Hepatocyte (in vitro differentiated cells): ENCODE data around the gene CDH26. TPM values are rescaled to one million over a fixed set of nuclear protein-coding genes. Genes with fewer than 3 reads are reported as not detected.

Source experiments
- DNase-seq: peaks from one replicate; pipeline ENCODE4 v3.0.0-alpha.2; 2016; ENCODE audit warnings: low spot score
- H2AFZ ChIP-seq: fragments of 200-600 bp; sonication (generic); 2 replicates; pipeline ENCODE4 v1.6.0; 2016; ENCODE audit warnings: antibody characterized with exemption, mild to moderate bottlenecking
- H3K27ac ChIP-seq: fragments of 200-600 bp; sonication (generic); 2 replicates; pipeline ENCODE4 v1.5.1; 2016; ENCODE audit warnings: mild to moderate bottlenecking
- H3K27me3 ChIP-seq: fragments of 200-600 bp; sonication (generic); 2 replicates; pipeline ENCODE4 v1.6.1; 2016
- H3K36me3 ChIP-seq: fragments of 200-600 bp; sonication (generic); replicated peaks from 2 replicates; pipeline ENCODE4 v1.5.1; 2016; ENCODE audit warnings: low read depth; ENCODE audit not compliant: insufficient read depth
- H3K4me1 ChIP-seq: fragments of 200-600 bp; sonication (generic); 2 replicates; pipeline ENCODE4 v1.5.1; 2016; ENCODE audit warnings: mild to moderate bottlenecking, moderate library complexity; ENCODE audit not compliant: insufficient read depth
- H3K4me2 ChIP-seq: fragments of 200-600 bp; sonication (generic); 2 replicates; pipeline ENCODE4 v1.6.0; 2016
- H3K4me3 ChIP-seq: fragments of 200-600 bp; sonication (generic); 2 replicates; pipeline ENCODE4 v1.5.1; 2016; ENCODE audit warnings: mild to moderate bottlenecking
- H3K79me2 ChIP-seq: fragments of 200-600 bp; sonication (generic); 2 replicates; pipeline ENCODE4 v1.6.0; 2017; ENCODE audit warnings: mild to moderate bottlenecking
- H3K9me2 ChIP-seq: fragments of 200-600 bp; sonication (generic); replicated peaks from 2 replicates; pipeline ENCODE4 v1.6.0; 2017; ENCODE audit warnings: mild to moderate bottlenecking; ENCODE audit not compliant: insufficient read depth
- H3K9me3 ChIP-seq: fragments of 200-600 bp; sonication (generic); 2 replicates; pipeline ENCODE4 v1.5.1; 2016; ENCODE audit warnings: low read depth, mild to moderate bottlenecking
- H4K20me1 ChIP-seq: fragments of 200-600 bp; sonication (generic); 2 replicates; pipeline ENCODE4 v1.6.0; 2016; ENCODE audit warnings: mild to moderate bottlenecking; ENCODE audit not compliant: insufficient read depth, poor library complexity, severe bottlenecking
- CTCF ChIP-seq: fragments of 200-600 bp; sonication (generic); IDR thresholded peaks from 2 replicates; pipeline ENCODE4 v1.5.1; 2016; ENCODE audit warnings: antibody characterized with exemption, mild to moderate bottlenecking; ENCODE audit not compliant: poor library complexity
- EZH2 ChIP-seq: fragments of 200-600 bp; sonication (generic); IDR thresholded peaks from 2 replicates; pipeline ENCODE4 v1.6.1; 2016; ENCODE audit warnings: antibody characterized with exemption, mild to moderate bottlenecking, borderline replicate concordance
- EZH2phosphoT487 ChIP-seq: fragments of 200-600 bp; sonication (generic); IDR thresholded peaks from one replicate; pipeline ENCODE4 v1.6.1; 2018; ENCODE audit warnings: antibody characterized with exemption, mild to moderate bottlenecking, low read depth, moderate library complexity; ENCODE audit not compliant: unreplicated experiment, severe bottlenecking
- WGBS: methylation state at CpG from one replicate; pipeline ENCODE4 v1.1.6; 2016; ENCODE audit warnings: low lambda C conversion rate; ENCODE audit errors: missing lambda C conversion rate; 5-methylcytosine and 5-hydroxymethylcytosine counted together
- polyA plus RNA-seq: library from polyadenylated mRNA; unstranded; fragments of >200 nt; fragmentation: Nextera tagmentation; extraction: Ambion mirVana; gene quantifications from 2 replicates; pipeline ENCODE4 v1.2.1, GENCODE V29; 2016
- total RNA-seq: library from RNA; depleted of rRNA; stranded (reverse); fragments of >200 nt; gene quantifications from 2 replicates; pipeline ENCODE4 v1.2.3, GENCODE V29; 2014

Gene CDH26
- total and polyA plus RNA-seq, 2 experiments from 2014 or later: 2.2 to 2.3 TPM

GRCh38 chr20:60063739-60064380 is 105.6 kb downstream of the CDH26 start:
- H3K9me2 ChIP-seq: no peaks in the 10 kb centered on the region
- H4K20me1 ChIP-seq: no peaks in the 10 kb centered on the region
- no peaks in the 10 kb centered on the region for H3K79me2 ChIP-seq
- WGBS: 87% methylated on average over 3 of the region's 3 CpGs
- H3K4me1 ChIP-seq: peaks cover 12% of the 10 kb centered on the region
- no peak overlapping the region for H3K4me3 ChIP-seq
- no peak overlapping the region for H2AFZ ChIP-seq
- no peak overlapping the region for H3K27ac ChIP-seq
- no peak overlapping the region for H3K4me2 ChIP-seq
- H3K36me3 ChIP-seq: no peaks in the 10 kb centered on the region
- no peaks in the 10 kb centered on the region for H3K9me3 ChIP-seq
- DNase-seq: no peak
- peaks cover 5% of the 10 kb centered on the region for H3K27me3 ChIP-seq
- TF ChIP-seq EZH2phosphoT487 (no peak), EZH2 (no peak), CTCF (no peak)

Other genes with a start within 250 kb of the CDH26 start
- gene SYCP2, start 24.8 kb upstream of the CDH26 start, total RNA-seq: 1.5 and 1.7 TPM in 2 replicates
- gene SYCP2, start 24.8 kb upstream of the CDH26 start, polyA plus RNA-seq: 1.1 and 1.2 TPM in 2 replicates
- gene PPP1R3D, start 18.1 kb upstream of the CDH26 start, total RNA-seq: 6.1 and 7.0 TPM in 2 replicates
- gene PPP1R3D, start 18.1 kb upstream of the CDH26 start, polyA plus RNA-seq: 3.2 and 3.4 TPM in 2 replicates
- gene FAM217B, start 18.0 kb upstream of the CDH26 start, total RNA-seq: 10.9 and 14.7 TPM in 2 replicates
- 15.2 and 15.3 TPM in 2 replicates for gene FAM217B, start 18.0 kb upstream of the CDH26 start, polyA plus RNA-seq